Measurements from ENCODE around the gene C2CD4B.

C2CD4B gene

DNA sequence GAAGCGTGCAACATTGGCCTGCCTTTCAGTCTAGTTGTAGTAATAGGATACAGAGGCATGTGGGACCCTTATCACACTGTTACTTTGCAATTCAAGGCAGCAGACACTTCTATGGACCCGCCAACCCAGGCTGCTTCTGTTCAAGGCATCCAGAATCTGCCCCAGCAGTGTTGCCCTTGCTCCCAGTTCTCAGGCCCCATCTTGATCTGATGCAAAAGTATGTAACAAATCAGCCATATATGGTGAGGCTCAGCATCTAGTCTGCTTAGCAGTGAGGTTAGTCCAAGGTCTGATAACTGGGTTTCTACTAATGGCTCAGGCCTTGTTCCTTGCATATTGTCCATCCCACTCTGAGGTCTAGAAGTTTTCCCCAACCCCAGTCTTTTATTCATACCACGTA is 17.9 kb downstream of the C2CD4B start:
- DNase-seq: no peak

DNA sequence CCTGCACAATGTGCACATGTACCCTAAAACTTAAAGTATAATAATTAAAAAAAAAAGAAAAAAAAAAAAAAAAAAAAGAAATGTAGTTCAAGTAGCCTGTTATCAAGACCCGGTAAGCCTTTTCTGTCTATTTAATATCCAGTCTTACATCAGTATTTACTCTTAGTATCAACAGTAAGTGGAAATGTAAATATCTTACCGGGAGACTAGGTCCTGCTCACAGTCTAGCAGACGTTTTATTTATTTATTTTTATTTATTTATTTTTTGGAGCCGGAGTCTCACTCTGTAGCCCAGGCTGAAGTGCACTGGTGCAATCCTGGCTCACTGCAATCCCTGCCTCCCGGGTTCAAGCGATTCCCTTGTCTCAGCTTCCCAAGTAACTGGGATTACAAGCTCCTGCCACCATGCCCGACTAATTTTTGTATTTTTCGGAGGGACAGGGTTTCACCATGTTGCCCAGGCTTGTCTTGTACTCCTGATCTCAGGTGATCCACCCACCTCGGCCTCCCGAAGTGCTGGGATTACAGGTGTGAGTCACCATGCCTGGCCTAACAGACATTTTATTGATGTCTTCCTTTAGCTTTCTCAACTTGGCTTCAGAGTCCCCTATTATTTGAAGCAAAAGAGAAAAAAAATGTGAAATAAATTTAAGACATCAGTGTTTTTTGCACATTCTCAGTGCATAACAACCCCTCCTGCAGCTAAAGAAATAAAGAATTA is 19.9 kb downstream of the C2CD4B start:
- DNase-seq: no peak

DNA sequence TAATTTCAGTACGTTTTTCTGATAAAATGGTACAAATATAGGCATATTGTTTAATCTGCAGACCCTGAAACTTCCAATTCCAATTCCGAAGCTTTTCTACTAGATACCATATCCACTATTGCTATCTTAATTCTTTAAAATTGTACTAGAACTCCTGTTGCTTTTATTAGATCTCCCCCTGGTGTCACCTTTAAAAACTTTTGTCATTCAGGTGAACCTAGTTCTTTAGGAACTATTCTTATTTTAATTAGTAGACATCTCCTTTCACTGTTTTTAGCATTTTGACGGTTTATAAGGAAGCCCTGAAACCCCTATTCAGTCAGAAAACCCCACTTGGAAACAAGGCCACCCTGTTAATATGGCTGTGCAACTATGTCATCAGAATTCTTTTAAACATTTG is 22.3 kb downstream of the C2CD4B start:
- no peak for DNase-seq

DNA sequence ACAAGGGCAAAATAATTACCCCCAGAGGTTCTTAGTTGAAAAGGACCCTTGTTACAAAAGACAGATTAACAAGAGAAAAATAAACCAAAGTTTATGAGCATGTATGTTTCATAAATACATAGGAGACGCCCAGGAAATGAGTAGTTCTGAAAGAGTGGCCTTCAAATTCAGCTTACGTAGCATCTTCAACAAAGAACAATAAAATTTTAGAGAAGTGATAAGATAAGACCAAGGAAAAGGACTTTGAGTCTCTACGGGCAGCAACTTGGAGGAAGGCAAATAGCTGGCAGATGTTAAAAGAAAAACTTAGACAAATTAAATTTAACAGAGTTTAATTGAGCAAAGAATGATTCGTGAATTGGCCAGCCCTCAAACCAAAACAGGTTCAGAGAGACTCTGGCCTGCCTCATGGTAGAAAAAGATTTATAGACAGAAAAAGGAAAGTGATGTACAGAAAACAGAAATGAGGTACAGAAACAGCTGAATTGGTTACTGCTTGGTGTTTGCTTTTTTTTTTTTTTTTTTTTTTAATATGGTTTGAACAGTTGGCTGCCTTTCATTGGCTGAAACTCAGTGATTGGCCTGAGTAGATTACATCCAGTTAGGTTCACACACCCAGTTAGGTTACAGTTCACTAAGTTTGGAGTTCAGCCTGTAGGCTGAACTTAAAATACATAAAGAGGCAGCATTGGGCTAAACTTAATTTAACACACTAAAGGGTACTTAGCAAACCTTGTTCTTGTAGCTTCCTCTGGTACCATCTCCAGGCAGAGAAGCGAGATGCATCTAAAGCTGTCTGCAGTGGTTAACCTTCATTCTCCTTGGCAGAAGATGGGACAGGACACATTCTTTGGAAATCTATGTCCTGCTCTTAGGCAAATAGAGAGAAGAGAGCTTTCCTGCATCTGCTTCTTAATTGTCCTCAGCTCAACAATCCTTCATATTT is 23.2 kb downstream of the C2CD4B start:
- DNase-seq: no peak

DNA sequence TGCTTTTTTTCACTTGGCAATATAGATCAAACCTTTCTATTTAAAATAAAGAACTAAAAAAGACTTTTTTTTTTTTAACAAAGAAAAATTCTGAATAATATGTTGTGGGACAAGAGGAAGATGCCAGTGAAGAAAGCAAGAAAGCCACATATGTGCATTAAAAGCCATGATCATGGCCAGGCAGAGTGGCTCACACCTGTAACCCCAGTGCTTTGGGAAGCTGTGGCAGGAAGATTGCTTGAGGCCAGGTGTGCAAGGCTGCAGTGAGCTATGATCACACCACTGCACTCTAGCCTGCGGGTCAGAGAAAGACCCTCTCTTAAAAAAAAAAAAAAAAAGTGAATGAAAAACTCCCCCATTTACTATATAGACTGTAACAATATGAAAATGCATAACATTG is 23.9 kb downstream of the C2CD4B start:
- DNase-seq: no peak

DNA sequence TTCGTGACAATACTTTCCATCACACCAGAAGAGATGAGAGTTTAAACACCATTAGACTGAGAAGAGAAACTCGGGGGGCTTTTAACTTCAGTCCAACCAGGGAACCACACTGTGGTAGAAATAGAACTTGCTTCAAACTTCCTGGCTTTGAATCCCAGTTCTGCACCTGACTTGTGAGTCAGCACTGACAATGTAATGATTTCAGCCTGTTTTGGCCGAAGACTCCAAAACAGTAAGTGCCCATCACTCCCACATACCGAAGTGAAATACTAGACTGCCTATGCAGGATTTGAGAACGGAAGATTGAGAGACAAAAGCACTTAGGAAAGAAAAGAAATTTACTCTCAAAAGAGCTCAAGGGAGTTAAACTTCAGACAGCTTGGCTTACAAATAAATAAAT is 27.0 kb downstream of the C2CD4B start:
- no peak for DNase-seq

DNA sequence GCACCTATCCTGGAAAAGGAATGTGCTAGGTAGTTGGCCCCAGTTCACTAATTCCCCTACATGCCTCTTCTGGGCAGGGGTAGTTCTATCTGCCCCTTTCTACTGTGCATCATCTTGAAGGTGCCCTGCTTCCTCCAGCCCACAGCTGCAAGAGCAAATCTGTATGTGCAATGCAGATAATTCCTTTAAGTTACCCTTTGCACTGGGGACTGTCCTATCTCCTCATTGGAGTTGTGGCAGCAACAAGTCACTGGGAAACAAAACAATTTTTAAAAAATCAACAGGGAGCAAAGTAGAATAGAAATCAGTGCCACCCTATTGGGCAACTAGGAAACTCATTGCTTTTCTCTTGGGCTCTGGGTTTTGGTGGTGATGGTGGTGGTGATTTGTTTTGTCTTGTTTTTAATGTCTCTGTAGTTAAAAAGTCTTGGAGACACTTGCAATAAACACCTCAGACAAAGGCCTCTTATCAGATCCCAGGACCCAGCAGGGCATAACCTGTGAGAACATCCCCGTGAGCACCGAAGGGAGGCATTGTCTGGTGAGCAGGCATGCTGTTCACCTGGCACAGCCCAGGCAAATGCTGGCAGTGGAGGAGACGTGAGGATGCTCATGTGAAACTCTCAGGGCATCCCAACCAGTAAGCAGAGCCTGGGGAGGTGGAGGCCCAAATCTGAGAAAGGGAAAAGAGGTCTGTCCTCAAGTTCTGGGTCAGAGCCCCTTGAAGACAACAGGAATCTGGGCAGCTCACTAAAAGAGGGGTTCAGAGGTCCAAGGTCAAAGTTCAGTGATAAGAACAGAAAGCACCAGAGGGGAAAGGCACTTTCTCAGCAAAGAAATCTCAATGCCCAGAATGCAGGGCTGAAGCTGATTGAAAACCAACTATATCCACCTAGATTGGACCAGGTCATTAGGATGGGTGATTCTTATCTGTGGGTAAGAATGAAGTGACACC is 27.9 kb downstream of the C2CD4B start:
- no peak for DNase-seq

DNA sequence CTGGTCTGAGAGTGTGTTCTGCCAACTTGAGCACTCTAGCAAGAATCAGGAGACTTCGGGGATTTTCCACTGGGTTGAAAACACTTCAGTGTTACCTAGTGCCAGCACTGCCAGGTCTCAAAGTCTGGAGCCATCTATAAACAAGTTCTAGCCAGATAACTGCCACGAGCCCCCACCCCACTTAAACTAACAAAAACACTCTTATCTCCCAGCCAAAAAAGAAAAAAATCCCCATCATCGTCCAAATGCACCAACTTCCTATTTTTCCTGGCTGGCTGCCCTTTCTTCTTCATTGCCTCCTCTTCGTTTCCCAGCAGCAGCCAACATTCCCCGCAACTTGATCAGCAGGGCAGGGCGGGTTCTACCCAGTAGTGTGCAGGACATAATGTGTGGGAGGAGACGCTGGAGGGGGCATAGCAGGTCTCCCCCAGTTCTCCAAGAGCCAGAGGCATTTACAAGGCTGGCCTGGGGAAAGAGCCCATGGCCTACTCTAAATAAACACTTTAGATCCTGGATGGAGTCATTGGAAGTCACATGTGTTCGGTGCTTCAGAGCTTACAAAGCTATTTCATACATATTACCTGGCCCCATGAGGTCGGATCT is 29.5 kb downstream of the C2CD4B start:
- no peak for DNase-seq

DNA sequence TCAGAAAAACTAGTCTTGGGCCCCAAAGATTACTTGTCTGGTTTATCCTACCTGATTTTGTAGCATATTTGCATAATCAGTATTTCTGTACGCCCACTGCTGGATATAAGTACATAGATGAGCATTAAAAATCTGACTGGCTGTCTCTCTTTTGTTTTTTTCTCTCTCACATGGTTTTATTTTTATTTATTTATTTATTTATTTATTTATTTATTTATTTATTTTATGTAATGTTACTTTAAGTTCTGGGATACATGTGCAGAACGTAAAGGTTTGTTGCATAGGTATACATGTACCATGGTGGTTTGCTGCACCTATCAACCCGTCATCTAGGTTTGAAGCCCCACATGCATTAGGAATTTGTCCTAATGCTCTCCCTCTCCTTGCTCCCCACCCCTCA is 31.9 kb downstream of the C2CD4B start:
- DNase-seq: no peak

DNA sequence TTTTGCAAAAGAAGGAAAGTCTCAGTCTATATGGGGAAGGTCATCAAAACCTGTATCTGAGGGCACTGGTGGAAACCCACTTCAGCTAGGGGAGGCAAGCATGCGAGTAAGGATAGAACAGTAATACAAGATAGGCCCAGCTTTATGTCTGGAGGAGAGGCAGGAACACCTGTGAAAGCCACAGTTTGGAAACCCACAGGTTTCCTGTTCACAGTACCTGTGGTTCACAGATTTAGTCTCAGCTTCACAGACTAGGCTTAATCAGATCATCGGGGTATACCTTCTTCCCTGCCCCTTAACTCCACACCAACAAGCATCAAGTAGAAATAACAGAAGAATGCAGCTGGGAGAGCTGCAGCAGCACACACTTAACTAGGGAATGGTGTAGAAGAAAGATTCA is 36.2 kb downstream of the C2CD4B start:
- no peak for DNase-seq

DNA sequence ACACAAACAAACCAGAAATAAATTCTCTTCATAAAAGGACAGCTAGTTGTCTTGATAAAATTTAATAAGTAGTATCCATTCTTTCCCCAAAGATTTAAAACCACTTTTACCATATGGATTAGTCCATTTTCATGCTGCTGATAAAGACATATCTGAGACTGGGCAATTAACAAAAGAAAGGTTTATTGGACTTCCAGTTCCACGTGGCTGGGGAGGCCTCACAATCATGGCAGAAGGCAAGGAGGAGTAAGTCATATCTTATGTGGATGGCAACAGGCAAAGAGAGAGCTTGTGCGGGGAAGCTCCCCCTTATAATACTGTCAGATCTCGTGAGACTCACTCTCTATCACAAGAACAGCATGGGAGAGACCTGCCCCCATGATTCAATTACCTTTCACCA is 38.7 kb downstream of the C2CD4B start:
- no peak for DNase-seq

DNA sequence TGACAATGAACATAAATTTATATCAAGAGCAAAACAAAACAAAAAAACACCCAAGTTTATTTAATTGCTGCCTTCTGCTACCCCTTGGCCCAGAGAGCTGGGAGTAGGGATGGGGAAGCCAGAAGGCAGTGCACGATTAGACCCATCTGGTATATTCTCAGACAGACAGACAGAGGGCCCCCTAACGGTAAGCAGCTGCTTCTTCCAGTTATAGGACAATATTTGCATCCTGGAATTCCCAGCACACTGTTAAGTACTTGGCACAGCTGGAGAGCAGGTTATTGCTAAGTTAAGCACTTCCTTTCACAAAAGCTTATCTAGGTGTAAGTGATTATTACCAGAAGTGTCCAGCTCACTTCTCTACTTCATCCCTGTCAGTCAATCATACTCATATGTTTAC is 39.3 kb downstream of the C2CD4B start:
- peak; percentile 78 for DNase-seq

DNA sequence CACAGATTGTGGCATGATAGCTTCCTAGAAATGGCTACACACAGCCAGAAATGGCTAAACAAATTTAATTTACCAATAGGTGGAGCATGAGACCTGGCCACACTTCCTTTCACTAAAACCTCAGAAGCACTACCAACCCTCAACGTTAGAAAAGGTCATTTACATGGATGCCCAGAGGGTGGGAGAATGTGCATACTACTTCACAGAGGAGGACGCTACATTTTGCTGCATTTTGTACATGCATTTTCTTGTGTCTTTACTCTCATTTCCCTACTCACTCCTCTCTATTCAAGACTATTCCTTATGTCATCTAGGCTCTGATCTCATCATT is 40.1 kb downstream of the C2CD4B start:
- no peak for DNase-seq

DNA sequence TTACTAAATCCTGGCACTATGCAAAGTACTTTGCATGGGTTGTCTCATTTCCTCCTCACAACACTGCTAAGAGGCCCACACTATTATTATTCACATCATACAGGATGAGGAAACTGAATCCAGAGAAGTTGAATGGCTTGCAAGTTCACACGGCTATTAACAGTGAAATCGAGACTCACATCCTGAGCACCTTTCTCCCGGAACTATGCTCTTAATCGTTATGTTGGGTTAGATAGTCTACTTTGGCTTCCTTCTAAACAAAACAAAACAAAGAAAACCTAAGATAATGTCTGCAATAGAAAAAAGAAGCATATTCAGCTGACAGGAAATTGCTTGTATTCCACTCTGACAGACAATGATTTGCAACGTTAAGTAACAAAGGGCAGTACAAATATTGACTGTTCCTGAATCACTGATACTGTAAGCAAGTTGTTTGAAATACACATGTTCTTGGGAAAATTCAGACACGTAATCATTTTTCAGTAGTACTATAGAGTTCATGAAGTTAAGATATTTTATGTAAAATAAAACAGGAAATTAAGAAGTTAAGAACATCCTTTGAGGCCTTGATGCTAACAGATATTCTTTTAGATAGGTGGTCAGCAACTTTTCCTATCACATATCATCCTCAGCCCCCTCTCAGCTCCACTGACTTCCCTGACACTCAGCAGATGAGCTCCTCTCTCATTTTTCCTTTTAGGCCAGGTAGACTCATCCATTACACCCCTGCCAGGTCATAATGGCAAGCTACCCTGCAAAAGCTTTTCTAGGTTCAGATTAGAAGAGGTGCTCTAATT is 40.7 kb downstream of the C2CD4B start:
- peak; percentile 84 for DNase-seq

DNA sequence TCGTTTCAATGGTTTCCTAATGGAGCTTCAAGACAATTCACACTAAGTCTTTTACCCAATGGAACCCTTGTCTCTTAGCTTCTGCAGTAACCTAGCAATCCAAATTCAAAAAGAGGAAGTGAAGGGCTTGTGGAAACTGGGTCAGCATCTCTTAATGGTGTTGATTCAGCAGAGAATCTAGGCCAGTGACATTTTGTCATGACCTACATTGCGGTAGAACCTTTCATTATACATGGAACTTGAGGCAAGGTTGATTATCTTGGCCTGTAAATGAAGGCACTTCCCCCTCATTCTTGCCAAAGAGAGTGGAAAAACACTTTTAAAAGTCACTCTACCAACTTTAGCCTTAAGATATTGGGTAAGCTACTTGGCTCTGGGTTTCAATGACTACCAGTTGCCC is 42.8 kb downstream of the C2CD4B start:
- DNase-seq: no peak

DNA sequence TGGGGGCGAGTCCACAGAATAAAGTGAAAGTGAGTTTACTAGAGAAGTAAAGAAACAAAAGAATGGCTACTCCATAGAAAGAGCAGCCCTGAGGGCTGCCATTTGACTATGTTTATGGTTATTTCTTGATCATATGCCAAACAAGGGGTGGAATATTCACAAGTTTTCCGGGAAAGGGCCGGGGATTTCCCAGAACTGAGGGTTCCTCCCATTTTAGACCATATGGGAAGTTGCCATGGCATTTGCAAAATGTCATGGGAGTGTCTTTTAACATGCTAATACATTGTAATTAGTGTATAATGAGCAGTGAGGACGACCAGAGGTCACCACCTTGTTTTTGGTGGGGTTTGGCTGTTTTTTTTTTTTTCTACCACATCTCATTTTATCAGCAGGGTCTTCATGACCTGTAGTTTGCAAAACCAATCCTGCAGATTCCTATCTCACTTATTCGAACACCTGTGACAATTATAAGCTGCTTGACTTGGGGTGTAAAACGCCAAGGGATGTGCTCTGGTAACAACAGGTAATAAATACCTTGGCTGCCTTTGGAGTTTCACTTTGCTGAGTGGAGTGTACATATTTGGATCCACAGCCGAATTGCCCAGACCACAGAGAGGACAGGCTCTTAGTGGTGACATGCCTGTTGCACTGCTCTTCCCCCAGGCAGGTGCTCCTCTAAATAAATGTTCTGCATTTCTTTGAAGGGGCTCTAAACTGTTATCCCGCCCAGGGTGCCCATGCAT is 43.6 kb downstream of the C2CD4B start:
- DNase-seq: no peak

DNA sequence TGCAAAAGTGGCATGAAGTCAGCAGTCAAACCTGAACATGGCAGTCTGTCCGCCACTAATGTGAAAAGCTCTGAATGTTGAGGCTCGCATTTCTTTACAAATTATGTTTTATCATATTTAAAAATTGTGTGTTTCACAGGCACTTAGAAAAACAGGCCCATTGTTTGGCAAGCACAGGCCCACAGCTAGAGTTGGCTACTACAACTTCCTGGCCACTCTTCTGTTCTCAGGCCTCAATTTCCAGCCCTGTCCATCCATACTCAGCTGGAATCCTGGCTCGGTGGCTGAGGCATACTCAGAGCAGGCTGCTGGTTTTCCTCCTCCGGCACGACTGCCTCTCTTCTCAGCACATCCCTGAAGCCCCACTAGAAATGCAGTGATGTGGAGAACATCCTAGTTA is 44.3 kb downstream of the C2CD4B start:
- DNase-seq: no peak

DNA sequence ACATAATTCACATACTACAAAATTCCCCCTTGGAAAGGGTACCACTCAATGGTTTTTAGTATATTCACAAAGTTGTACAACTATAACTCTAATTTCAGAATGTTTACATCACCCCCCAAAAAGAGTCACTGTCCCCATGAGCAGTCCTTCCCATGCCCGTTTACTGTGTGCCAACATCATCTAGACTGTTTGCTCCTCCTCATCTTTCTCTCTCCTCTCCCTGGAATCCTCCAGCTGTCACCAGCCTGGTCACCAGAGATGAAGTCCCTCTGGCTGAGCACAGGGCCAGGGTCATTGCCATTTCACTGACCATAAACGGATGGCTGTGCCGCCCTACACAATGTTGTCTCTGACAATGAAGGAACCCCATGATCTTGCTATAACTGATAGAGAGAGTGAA is 45.2 kb downstream of the C2CD4B start:
- no peak for DNase-seq

DNA sequence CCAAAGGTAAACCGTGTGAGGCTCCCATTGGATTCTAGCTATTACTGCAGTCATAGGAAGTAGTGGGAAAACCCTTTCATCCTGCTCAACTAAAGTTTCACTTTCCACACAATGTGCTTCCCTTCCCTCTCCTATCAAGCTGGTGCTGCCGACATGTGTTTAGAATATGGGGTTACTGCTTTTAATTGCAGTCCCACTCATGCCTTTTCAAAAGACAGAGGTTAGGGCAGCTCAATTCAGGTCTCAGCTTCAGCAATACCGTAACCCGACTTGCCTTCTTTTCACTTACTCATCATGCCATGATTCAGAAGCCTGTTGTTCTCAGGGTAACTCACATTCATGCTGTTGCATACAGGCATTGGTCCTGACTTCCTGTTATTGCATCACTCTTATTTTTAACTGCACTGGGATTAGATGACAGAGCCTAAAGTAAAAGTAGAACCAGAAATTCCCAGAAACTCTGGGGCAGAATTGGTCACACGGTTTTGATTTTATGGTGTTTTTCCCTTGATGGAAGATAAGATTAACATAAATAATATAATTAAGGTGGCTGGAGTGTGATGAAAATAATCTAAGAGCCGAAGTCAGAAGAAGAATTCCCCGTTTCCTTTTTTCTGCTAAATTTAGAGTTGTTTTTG is 45.7 kb downstream of the C2CD4B start:
- DNase-seq: no peak

DNA sequence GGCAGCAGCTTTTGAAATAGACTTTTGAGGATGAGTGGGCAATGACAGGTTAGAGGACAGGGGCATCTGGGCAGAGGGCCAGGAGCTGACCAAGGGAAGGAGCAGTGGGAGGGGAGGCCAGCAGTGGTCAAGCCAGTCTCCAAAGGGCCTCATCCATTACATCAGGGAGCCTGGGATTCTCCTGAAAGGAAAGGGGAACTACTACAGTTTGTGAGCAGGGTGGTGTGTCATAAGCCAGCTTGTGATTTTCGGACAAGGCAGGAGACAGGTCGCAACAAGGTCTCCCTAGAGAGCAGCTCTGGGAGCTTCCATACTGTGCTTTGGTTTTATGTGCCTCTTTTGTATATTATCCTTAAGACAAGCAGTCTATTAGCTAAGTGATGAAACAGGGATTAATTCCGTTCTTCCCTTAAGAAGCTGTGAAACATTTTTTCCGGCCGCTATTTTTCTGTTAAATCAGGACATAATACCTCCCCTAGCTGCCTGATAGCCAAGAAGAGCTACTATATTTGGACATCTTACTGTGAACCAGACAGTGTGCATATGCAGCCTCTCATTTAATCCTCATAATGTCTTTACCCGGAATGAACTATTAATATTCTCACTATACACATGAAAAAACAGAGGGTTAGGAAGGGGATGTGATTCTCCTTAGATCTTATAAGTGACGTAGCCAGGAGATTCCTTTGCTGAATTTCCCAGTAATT is 46.4 kb downstream of the C2CD4B start:
- no peak for DNase-seq
